Cerebellar nuclear complex (tissue), 1 donor: ENCODE data around the gene PPP4C.

ENCODE experiments used
- DNase-seq, 2 experiments: peaks; one replicate each; lab custom pipeline; 2025; lab: John Stamatoyannopoulos, UW

Gene PPP4C

GRCh38 chr16:30054959-30055553, 20.7 kb upstream of the PPP4C start:
- DNase-seq, result no peak

GRCh38 chr16:30060346-30060745, 15.4 kb upstream of the PPP4C start:
- no peak for DNase-seq

GRCh38 chr16:30060836-30061554, 14.8 kb upstream of the PPP4C start:
- no peak for DNase-seq

GRCh38 chr16:30063278-30063892, 12.4 kb upstream of the PPP4C start:
- DNase-seq, result no peak

DNA sequence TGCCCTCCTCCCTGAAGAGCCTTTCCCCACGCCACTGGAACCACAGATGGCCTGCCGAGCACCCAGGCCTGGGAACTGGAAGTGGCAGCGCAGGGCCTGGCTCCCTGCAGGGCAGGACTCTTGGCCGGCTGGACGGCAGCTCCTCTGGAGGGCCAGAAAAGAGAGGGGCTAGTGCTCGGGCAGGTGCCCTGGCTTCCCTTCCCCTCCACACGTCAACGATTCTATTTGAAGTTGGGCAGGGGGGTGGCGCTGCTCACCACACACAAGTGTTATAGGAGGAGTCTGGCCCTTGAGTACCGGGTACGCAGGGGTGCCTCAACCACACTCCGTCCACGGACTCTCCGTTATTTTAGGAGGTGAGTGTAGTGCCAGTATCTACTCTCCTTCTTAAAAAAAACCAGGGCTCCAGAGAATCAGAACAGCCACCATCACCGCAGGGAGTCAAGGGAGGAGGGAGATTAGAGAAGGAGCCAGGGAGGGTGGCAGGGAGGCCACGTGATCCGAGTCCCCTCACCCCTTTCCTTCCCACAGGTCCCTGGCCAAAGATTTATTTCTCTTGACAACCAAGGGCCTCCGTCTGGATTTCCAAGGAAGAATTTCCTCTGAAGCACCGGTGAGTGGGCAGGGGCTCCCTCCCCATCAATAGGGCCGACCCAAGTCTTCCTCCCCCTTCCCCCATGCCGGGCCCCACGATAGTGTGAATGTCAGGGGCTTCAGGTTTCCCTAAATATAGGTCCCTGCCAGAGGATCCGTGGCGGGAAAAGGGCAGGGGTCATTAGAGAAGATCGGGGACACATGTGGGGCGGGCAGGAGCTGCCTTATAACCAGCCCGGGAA, 11.7 kb upstream of the PPP4C start:
- DNase-seq, result peak; percentile 56 to 65

- DNase-seq, result peak in 1 of 2 experiments; percentile 49
Observed at GRCh38 chr16:30064729-30065101, 11.1 kb upstream of the PPP4C start.

DNA sequence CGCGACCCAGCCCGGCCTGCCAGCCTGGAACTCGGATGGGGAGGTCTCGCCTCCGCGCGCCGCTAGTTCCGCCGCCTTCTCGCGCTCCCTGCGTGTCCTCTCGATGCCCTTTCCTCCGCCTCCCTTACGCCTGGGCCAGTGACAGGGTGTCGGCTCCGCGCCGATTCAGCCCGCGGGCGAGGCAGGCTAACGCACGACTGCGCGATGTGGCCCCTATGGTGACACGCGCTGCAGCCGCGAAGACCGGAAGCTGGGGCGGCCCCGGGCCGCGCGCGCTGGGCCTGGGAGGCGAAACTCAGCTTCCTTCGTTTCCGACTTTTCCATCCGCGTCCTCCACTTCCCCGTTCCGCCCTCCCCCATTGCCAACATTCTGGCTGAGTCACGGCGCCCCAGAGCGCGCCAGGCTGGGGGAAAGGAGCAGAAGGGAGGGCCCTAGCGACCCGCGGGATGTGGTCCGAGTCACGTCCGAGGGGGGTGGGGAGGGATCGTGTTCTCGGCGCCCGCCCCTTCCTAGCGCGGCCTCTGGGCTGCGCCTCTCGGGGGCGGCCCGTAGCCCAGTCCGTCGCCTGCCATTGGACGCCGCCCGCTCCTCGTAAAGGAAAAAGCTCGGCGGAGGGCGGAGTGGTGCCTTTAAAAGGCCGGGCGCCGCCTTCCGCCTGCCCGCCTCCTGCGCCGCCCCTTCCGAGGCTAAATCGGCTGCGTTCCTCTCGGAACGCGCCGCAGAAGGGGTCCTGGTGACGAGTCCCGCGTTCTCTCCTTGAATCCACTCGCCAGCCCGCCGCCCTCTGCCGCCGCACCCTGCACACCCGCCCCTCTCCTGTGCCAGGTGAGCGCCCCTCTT, 10.5 kb upstream of the PPP4C start, which contains the start of gene ALDOA:
Gene ALDOA (plus strand): TSS at position 659 of the 841 bp plus-strand sequence. CDS start 1,138 bp downstream, outside the sequence.
- DNase-seq, result peak; percentile 31 to 84

- DNase-seq, result no peak
Observed at GRCh38 chr16:30065943-30066760, 9.6 kb upstream of the PPP4C start.

DNA sequence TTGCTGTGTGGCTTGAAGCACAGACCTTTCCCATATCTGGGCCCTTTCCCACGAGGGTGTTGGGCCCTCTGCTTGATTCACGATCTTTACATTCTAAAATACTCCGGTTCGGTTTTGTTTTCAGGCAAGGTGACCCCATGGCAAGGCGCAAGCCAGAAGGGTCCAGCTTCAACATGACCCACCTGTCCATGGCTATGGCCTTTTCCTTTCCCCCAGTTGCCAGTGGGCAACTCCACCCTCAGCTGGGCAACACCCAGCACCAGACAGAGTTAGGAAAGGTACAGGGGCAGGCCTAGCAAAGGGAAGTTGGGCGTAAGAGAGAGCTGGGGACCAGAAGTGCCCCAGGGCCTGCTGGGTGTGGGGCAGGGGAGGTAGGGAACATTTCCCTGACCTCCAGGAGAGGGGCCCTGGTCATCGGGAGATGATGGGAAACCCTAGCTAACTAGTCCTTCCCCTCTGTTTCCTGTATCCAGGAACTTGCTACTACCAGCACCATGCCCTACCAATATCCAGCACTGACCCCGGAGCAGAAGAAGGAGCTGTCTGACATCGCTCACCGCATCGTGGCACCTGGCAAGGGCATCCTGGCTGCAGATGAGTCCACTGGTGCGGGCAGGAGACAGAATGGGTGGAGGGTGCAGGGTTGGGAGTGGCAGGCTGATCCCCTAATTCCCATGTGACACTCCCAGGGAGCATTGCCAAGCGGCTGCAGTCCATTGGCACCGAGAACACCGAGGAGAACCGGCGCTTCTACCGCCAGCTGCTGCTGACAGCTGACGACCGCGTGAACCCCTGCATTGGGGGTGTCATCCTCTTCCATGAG, 8.8 kb upstream of the PPP4C start:
- no peak for DNase-seq

DNA sequence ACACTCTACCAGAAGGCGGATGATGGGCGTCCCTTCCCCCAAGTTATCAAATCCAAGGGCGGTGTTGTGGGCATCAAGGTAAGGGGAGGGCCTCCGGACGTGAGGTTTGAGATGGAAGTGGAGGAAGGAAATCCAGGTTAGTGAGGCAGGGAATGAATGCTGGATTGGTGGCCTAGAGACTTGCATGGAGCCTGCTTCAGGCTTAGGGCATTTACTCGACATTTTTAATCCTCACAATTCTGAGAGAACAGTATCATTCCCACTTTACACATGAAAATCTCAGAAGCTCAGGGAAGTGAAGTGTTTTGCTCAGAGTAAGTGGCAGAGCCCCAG, 8.2 kb upstream of the PPP4C start:
- DNase-seq, result no peak

DNA sequence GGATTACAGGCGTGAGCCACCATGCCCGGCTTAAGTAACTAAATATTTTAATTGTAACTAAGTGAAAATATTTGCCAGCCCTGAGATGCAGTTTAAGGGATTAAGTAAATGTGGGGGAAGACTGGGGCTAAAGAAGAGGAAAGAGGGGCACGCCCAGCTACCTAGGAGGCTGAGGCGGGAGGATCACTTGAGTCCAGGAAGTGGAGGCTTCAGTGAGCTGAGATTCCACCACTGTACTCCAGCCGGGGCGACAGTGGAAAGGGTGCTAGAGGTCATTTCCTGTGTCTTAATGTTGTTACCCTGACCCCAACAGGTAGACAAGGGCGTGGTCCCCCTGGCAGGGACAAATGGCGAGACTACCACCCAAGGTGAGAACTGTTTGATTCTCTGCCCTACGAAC, 7.5 kb upstream of the PPP4C start:
- DNase-seq, result no peak

- DNase-seq, result no peak
Observed at GRCh38 chr16:30068750-30069610, 6.8 kb upstream of the PPP4C start.

GRCh38 chr16:30069611-30070462, 6.0 kb upstream of the PPP4C start:
- DNase-seq, result no peak

DNA sequence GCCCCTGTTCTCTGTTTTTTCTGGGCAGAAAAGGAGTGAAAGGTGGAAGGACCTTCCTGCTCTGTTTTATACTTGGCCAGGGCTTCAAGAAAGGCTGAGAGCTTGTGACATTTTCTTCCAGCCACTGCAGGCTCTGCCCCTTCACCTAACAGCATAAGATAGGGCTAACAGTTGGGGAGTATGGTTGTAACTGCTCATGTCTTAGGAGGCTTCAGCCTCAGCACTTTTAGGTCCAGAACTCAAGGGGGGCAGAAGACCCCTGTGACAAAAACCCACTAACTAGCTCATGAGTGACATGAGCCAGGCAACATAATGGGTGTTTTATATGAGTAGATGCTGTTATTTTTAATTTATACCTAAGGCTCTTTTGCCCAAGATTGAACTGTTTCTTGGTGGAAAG, 5.3 kb upstream of the PPP4C start:
- no peak for DNase-seq

DNA sequence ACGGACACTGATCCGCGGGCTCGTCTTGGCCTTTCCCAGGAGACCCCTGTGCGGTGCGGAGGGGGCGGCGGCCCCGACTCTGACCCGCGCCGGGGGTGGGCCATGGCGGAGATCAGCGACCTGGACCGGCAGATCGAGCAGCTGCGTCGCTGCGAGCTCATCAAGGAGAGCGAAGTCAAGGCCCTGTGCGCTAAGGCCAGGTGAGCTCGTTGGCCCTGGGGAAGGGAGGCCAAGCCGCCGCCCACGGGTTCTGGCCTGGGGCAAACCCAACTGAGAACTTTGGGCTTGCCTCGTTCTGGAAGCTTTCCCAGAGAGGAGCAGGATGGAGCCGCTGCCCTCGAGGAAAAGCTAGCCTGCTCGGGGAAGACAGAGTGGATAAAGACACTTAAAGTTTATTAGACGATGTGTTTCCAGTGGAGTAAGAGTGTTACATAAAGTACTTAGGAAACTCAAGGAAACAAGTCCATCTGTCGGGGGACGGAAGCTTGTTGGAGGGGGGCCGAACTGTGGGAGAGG, 540 bp downstream of the PPP4C start:
- DNase-seq, result no peak

- no peak for DNase-seq
Observed at GRCh38 chr16:30077656-30078055, 1.9 kb downstream of the PPP4C start.

DNA sequence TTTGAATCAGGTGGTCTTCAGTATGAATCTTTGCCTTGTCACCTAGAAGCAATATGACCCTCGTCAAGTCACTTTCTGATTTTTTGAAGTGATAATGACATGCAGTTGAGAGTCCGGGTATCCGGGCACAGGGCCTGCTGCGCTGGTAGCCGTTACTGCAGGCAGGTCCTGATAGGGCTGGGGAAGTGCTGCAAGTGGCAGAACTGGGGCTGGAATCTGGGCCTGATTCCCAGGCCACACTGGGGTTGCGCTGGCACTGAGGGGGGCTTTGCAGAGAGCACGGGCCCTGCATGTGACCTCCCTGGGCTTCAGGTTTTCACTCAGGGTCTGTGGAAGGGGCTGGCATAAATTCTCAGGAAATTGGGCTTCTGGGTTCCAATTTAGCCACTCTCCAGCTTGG, 3.0 kb downstream of the PPP4C start:
- no peak for DNase-seq

- DNase-seq, result no peak
Observed at GRCh38 chr16:30079480-30079879, 3.7 kb downstream of the PPP4C start.
